HCT116 (cell line): ENCODE measurements around the gene EMILIN2. TPM values are rescaled to one million over a fixed set of nuclear protein-coding genes. Genes with fewer than 3 reads are reported as not detected.
A peak's percentile ranks its signal among the peaks of the same experiment; 100 is the strongest.

ENCODE experiments used
- ATAC-seq: fragments of 200-7000 bp; cut with Tn5 transposase; 2 replicates; pipeline ENCODE4 v1.9.1; 2020; ENCODE audit warnings: mild to moderate bottlenecking, moderate library complexity
- BruUV-seq: library from RNA; stranded (reverse); fragments of 400-500 nt; replicated peaks from 2 replicates; lab custom pipeline; 2021; lab: Mats Ljungman, UMichigan
- CTCF ChIA-PET: fragments of 300-600 bp; sonication (Branson Sonifier 250); formaldehyde crosslinking; loops from one replicate; lab custom pipeline; 2021; ENCODE audit warnings: antibody characterized with exemption; lab: Charles Lee
- POLR2A ChIA-PET: fragments of 300-600, 350-600 bp; sonication (Branson Sonifier 250); formaldehyde crosslinking; loops from one replicate; lab custom pipeline; 2021; ENCODE audit warnings: antibody characterized with exemption; lab: Charles Lee
- RAD21 ChIA-PET, 2 experiments: fragments of 300-600 bp; sonication (Branson Sonifier 250); formaldehyde crosslinking; loops; one replicate each; lab custom pipeline; 2023; ENCODE audit warnings: low total read pairs in 2 of 2; ENCODE audit not compliant: uncharacterized antibody in 2 of 2, unreplicated experiment in 2 of 2, low non-redundant PET in 1 of 2; lab: Charles Lee
- DNase-seq: peaks from one replicate; pipeline ENCODE4 v3.0.0-alpha.2; 2010; ENCODE audit warnings: low read depth, low spot score
- H2AFZ ChIP-seq: fragments of 200-600 bp; shearing (Covaris generic), sonication (generic); 2 replicates; pipeline ENCODE4 v1.6.1; 2017; ENCODE audit warnings: low read depth, mixed run types, mixed read lengths, antibody characterized with exemption, low read length; ENCODE audit not compliant: poor library complexity, severe bottlenecking
- H3K27ac ChIP-seq: 2 replicates; pipeline ENCODE4 v1.5.1; 2012; ENCODE audit warnings: low read depth, low read length
- H3K27me3 ChIP-seq: fragments of 200-600 bp; sonication (generic); 2 replicates; pipeline ENCODE4 v1.6.1; 2016; ENCODE audit warnings: mixed run types, low read length, mixed read lengths; ENCODE audit not compliant: insufficient read depth
- H3K36me3 ChIP-seq, 2 experiments: fragments of 200-500 bp in 1 of 2; fragments of 200-600 bp in 1 of 2; sonication (Bioruptor generic) in 1 of 2; sonication (generic) in 1 of 2; 2 replicates each; pipeline versions ENCODE4 v1.5.1 to v1.6.1; 2014 to 2016; ENCODE audit warnings: low read length in 2 of 2, inconsistent platforms in 1 of 2, mixed read lengths in 1 of 2, mixed run types in 1 of 2; ENCODE audit not compliant: insufficient read depth in 2 of 2, control insufficient read depth in 1 of 2
- H3K4me1 ChIP-seq, 2 experiments: fragments of 200-600 bp in 1 of 2; sonication (generic) in 1 of 2; 2 replicates each; pipeline versions ENCODE4 v1.5.1 to v1.6.1; 2012 to 2017; ENCODE audit warnings: low read length in 2 of 2, inconsistent platforms in 1 of 2, mild to moderate bottlenecking in 1 of 2, mixed read lengths in 1 of 2, mixed run types in 1 of 2, moderate library complexity in 1 of 2; ENCODE audit not compliant: insufficient read depth in 2 of 2, control insufficient read depth in 1 of 2
- H3K4me2 ChIP-seq: fragments of 200-600 bp; sonication (generic); 2 replicates; pipeline ENCODE4 v1.6.1; 2017; ENCODE audit warnings: mixed run types, low read length, mixed read lengths
- H3K4me3 ChIP-seq, 2 experiments: fragments of 200-600 bp in 1 of 2; sonication (generic) in 1 of 2; replicated peaks in 1 of 2; 2 replicates each; pipeline ENCODE4 v1.5.1; 2011 to 2016; ENCODE audit warnings: low read length in 2 of 2, control low read depth in 1 of 2, low read depth in 1 of 2, mild to moderate bottlenecking in 1 of 2, mixed read lengths in 1 of 2, mixed run types in 1 of 2
- H3K79me2 ChIP-seq: fragments of 200-600 bp; sonication (generic); 2 replicates; pipeline ENCODE4 v1.6.1; 2017; ENCODE audit warnings: mild to moderate bottlenecking, mixed run types, low read length, moderate library complexity, mixed read lengths; ENCODE audit not compliant: insufficient read depth
- H3K9ac ChIP-seq: fragments of 200-600 bp; sonication (generic); 2 replicates; pipeline ENCODE4 v1.6.1; 2016; ENCODE audit warnings: low read length, mixed read lengths
- H3K9me2 ChIP-seq: fragments of 200-600 bp; sonication (generic), shearing (Covaris generic); 2 replicates; pipeline ENCODE4 v1.6.1; 2017; ENCODE audit warnings: mixed run types, mild to moderate bottlenecking, moderate library complexity; ENCODE audit not compliant: insufficient read depth
- H3K9me3 ChIP-seq, 2 experiments: fragments of 200-500 bp in 1 of 2; fragments of 200-600 bp in 1 of 2; sonication (Bioruptor generic) in 1 of 2; sonication (generic) in 1 of 2; 2 replicates each; pipeline ENCODE4 v1.6.1; 2014 to 2017; ENCODE audit warnings: low read length in 2 of 2, mixed read lengths in 2 of 2, inconsistent platforms in 1 of 2, low read depth in 1 of 2, mild to moderate bottlenecking in 1 of 2, mixed run types in 1 of 2, moderate library complexity in 1 of 2; ENCODE audit not compliant: control insufficient read depth in 1 of 2, insufficient read depth in 1 of 2
- H4K20me1 ChIP-seq: fragments of 200-600 bp; sonication (generic), shearing (Covaris generic); 2 replicates; pipeline ENCODE4 v1.6.1; 2017; ENCODE audit warnings: mixed run types, mild to moderate bottlenecking, moderate library complexity; ENCODE audit not compliant: insufficient read depth
- ATF3 ChIP-seq: IDR thresholded peaks from 2 replicates; pipeline ENCODE4 v1.6.1; 2012
- MAX ChIP-seq: IDR thresholded peaks from 2 replicates; pipeline ENCODE4 v1.6.1; 2012
- POLR2AphosphoS5 ChIP-seq: IDR thresholded peaks from 2 replicates; pipeline ENCODE4 v1.6.1; 2011; ENCODE audit warnings: mild to moderate bottlenecking, low read depth, low read length, moderate library complexity
- SP1 ChIP-seq: IDR thresholded peaks from 2 replicates; pipeline ENCODE4 v1.6.1; 2012; ENCODE audit warnings: low read depth
- ZNF274 ChIP-seq: fragments of 200-500 bp; sonication (Bioruptor generic); IDR thresholded peaks from 2 replicates; pipeline ENCODE4 v1.6.1; 2014; ENCODE audit warnings: mild to moderate bottlenecking, low read depth, low read length, inconsistent platforms
- intact Hi-C: fragments of 100-400 bp; cut with micrococcal nuclease; formaldehyde crosslinking; loops from 2 replicates; pipeline ENCODE4 v1.10.0; 2022
- total RNA-seq: library from RNA; stranded (reverse); gene quantifications from one replicate; pipeline ENCODE4 v1.2.1, GENCODE V29; 2021; ENCODE audit not compliant: unreplicated experiment
- TF ChIP-seq, protein P1 (sequence below), 3 experiments: fragments of 200-600 bp in 1 of 3; sonication (generic) in 1 of 3; IDR thresholded peaks in 2 of 3; conservative IDR thresholded peaks in 1 of 3; 2 replicates each; pipeline ENCODE4 v1.5.1; 2012 to 2017; ENCODE audit warnings: low read depth in 2 of 3, low read length in 2 of 3, antibody characterized with exemption in 1 of 3, borderline replicate concordance in 1 of 3, control low read depth in 1 of 3, mild to moderate bottlenecking in 1 of 3, mixed read lengths in 1 of 3, mixed run types in 1 of 3, moderate library complexity in 1 of 3; ENCODE audit not compliant: insufficient read depth in 1 of 3

Gene EMILIN2
- total RNA-seq, 1 experiment from 2014 or later, result 23.4 TPM

- no peaks in the 10 kb centered on the region for H3K9me3 ChIP-seq
- RAD21 ChIA-PET, result no interaction called here
- BruUV-seq, result no TSS peak
- POLR2A ChIA-PET, result no interaction called here
- DNase-seq, result no peak
- H3K27me3 ChIP-seq, result no peaks in the 10 kb centered on the region
- CTCF ChIA-PET, result interaction anchor here (1.7 kb wide), 1 partner anchor 331 kb away, joined by 6 read pairs; the partner anchor contains the start of gene MYL12A
- H3K4me3 ChIP-seq, result no peak overlapping the region
- TF ChIP-seq POLR2AphosphoS5 (0 out of 2 replicates have a peak, but pooled peaks have one; percentile 13), MAX (no peak), SP1 (no peak), ZNF274 (no peak), ATF3 (no peak)
- TF ChIP-seq, protein P1, sequence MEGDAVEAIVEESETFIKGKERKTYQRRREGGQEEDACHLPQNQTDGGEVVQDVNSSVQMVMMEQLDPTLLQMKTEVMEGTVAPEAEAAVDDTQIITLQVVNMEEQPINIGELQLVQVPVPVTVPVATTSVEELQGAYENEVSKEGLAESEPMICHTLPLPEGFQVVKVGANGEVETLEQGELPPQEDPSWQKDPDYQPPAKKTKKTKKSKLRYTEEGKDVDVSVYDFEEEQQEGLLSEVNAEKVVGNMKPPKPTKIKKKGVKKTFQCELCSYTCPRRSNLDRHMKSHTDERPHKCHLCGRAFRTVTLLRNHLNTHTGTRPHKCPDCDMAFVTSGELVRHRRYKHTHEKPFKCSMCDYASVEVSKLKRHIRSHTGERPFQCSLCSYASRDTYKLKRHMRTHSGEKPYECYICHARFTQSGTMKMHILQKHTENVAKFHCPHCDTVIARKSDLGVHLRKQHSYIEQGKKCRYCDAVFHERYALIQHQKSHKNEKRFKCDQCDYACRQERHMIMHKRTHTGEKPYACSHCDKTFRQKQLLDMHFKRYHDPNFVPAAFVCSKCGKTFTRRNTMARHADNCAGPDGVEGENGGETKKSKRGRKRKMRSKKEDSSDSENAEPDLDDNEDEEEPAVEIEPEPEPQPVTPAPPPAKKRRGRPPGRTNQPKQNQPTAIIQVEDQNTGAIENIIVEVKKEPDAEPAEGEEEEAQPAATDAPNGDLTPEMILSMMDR (IDR thresholded peaks at IDR 0.05 in 2 of 3, conservative IDR thresholded peaks at IDR 0.05 in 1 of 3; ENCODE audit: borderline replicate concordance in 1 of 3, insufficient read depth in 1 of 3, low read depth in 2 of 3, low read length in 2 of 3), result no peak
- H3K36me3 ChIP-seq, result peaks cover 9 to 10% of the 10 kb centered on the region in 2 experiments; a peak in 3 of 4 replicates
- no peak overlapping the region for H3K9ac ChIP-seq
- no peaks in the 10 kb centered on the region for H3K4me1 ChIP-seq
- no peaks in the 10 kb centered on the region for H4K20me1 ChIP-seq
- intact Hi-C loops, result no loop called here
- ATAC-seq, result no peak
- H3K9me2 ChIP-seq, result no peaks in the 10 kb centered on the region
- H2AFZ ChIP-seq, result no peak overlapping the region
- no peak overlapping the region for H3K27ac ChIP-seq
- no peaks in the 10 kb centered on the region for H3K79me2 ChIP-seq
- H3K4me2 ChIP-seq, result no peak overlapping the region
Measured at GRCh38 chr18:2916184-2916583, 69.4 kb downstream of the EMILIN2 start.
